GM19193 (cell line): Measurements from ENCODE around the gene NEURL2.
A peak's percentile ranks its signal among the peaks of the same experiment; 100 is the strongest.

Source experiments
- POLR2A ChIP-seq: IDR thresholded peaks from 4 replicates; pipeline ENCODE4 v1.6.1; 2011; ENCODE audit not compliant: insufficient read depth, insufficient read length; ENCODE audit errors: extremely low read depth

NEURL2 gene

DNA sequence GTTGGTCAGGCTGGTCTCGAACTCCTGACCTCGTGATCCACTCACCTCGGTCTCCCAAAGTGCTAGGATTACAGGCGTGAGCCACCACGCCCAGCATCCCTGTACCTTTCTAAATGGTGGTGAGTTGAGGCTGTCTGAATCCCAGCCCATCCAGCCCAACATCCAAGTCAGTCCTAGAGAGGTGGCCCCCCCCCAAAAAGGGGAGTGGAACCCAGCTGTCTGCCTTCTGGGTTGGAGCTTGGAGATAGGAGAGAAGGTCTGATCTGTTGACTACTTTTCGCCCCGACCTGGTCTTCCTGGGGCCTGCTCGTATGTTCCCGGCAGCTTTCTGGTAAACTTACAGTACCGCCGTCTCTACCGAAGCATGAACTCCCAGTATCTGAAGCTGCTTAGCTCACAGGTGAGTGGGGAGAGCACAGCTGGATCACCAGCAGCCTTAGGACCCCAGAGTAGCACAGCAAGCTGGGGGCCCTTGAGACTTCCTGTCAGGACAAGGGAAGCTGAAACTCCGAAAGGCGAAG is 5.7 kb upstream of the NEURL2 start:
- TF ChIP-seq POLR2A, result no peak

DNA sequence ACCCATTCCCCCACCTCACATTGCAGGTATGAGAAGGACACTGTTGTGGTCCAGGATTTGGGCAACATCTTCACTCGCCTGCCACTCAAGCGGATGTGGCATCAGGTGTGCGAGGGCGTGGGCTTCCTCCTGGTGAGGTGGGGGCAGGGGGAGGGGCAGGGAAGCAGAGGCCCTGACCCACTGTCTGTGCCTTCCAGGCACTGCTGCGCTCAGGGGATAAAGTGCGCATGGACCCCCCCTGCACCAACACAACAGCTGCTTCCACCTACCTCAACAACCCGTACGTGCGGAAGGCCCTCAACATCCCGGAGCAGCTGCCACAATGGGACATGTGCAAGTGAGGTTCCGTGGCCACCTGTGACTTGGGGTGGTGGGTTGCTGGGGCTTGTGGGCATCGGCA is 3.8 kb upstream of the NEURL2 start:
- TF ChIP-seq POLR2A, result no peak

DNA sequence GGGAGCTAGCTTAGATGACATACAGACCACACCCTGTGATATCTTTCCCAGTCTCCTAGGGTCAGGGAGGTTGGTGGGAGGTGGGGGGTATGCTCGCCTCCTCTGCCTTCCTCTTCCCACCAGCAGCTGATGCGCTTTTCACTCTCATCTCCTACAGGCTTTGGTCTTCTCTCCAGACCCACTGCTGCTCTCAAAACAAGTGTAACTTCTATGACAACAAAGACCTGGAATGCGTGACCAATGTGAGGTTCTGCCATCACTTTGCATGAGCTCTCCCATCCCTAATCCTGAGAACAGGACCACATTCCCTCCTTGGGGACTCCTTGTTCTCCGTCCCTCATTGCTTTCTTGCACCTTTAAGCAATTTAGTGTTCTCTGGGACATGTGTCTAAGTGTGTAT is 2.8 kb upstream of the NEURL2 start:
- no peak for TF ChIP-seq POLR2A

DNA sequence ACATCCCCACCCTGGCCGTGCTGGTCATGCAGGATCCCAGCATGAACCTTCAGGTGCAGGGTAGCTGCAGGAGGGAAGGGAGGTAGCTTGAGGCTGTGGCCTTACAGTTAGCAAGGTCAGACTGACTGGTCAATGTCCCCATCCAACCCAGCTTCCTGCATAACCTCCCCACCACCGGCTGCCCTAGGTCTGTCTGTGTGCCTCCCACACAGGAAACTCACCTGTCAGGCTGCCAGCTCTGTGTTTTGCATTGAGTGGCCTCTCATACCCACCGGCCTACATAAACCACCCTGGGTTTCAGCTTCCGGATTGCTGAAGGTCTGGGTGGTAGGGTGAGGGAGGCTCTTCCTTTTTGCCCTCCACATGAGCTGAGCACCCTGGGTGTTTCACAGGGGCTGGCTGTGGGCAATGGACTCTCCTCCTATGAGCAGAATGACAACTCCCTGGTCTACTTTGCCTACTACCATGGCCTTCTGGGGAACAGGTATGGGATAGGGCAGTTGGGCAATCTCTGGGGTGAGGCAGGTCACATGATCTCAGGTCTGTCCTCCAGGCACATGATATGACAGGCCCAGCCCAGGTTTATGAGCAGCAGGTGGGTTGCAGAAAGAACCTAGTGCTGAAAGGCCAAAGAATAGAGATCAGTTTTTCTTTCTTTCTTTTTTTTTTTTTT is 2.0 kb upstream of the NEURL2 start:
- TF ChIP-seq POLR2A, result no peak

DNA sequence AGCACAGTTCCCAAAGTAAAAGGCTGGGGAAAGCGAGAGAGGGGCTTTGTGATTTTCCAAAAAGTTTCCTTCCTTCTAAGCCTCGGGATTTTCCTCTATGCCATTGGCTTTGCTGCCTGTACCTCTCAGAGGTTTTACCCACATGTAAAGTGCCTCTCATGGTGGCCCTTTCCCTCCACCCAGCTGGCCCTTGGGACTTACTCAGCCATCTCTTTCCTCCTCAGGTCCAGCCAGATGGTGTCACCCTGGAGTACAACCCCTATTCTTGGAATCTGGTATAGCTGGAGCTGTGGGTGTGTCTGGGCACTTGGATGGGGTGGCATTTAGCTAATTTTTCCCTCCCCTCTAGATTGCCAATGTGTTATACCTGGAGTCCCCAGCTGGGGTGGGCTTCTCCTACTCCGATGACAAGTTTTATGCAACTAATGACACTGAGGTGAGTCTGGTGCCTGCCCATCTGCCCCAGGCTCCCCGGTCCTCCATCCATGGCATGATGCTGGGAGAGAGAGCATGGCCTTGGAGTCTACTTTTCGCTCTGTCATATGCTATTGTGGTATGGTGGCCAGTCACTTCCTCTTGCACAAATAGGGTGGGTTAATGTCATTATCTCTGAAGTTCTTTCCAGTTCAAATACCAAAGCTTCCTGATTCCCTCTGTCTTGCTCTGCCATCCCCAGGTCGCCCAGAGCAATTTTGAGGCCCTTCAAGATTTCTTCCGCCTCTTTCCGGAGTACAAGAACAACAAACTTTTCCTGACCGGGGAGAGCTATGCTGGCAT is 1.2 kb upstream of the NEURL2 start:
- TF ChIP-seq POLR2A, result no peak

DNA sequence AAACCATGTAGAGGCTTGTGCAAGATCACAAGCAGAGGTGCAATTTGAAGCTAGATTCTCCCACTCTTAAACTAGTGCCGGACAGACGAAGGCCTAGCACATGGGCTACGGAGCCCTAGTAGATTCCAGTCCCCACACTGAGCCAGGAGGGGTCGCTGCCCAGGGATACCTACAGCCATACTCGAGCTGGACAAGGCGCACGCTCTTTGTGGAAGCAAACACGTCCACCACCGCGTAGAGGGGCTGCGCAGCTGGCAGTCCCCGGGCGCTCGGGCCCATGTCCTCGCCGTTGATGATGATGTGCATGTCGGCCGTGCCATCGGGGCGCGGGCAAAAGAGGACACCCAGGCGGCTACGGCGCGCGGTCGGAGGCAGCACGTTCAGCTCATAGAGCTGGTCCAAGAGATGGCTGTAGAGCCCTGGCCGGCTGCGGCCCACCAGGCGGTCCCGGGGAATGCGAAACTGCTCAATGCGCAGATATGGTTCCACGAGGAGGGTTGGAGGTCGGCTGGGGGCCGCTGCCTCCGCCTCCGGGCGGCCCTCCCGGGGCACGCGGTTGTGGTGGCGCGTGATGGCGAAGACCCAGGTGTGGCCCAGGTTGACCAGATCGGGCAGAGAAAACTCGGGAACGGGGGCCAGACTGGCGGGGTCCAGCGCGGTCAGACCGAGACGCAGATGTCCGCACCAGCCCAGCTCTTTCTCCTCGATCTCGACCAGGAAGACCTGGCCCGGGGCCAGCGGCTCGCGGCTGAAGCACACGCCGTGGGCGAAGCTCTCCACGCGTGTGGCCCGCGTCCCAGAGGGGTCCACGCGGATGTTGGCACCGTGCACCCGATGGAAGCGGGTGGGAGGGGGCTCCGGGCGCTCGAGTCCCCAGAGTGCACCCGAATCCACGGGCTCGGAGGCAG is 677 bp downstream of the NEURL2 start:
- TF ChIP-seq POLR2A, result no peak

DNA sequence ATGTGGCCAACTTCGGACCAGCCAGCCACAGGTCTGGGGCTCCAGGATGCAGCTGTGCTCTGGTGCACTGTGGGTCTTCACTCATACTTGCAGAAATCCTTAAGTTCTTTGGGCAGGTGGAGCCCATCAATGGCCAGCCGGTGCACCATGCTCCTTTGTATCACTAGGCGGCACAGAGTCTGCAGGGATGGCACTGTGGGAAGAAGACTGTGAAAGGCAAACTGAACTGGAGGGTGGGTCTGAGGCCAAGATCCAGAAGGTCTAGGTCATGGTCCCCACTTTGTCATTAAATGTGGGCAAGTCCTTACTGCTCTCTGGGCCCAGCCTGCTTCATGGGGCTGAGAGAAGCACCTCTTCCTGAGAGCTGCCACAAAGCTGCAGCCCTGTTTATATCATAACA is 2.3 kb downstream of the NEURL2 start:
- no peak for TF ChIP-seq POLR2A

DNA sequence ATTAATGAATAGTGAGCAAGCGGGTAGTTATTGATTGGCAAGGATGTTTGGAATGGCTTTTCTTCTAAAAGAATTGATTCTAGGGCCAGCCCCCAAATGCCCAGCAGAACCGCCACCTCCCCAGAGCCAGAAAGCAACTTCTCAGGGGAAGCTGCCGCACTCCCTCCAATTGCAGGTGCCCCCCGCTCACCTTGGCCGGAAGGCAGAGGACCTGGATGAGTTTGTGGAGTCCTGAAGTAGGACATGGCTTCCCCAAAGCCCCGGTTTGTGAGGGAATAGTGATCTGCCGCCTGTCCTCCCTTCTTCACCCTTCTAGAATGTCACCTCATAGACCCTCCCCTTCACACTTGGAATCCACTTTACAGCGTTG is 3.7 kb downstream of the NEURL2 start, which contains the start of gene SPATA25:
Gene SPATA25 (minus strand): TSS at position 277 of the 370 bp plus-strand sequence. CDS start 32 bp downstream, at position 245.
- no peak for TF ChIP-seq POLR2A

DNA sequence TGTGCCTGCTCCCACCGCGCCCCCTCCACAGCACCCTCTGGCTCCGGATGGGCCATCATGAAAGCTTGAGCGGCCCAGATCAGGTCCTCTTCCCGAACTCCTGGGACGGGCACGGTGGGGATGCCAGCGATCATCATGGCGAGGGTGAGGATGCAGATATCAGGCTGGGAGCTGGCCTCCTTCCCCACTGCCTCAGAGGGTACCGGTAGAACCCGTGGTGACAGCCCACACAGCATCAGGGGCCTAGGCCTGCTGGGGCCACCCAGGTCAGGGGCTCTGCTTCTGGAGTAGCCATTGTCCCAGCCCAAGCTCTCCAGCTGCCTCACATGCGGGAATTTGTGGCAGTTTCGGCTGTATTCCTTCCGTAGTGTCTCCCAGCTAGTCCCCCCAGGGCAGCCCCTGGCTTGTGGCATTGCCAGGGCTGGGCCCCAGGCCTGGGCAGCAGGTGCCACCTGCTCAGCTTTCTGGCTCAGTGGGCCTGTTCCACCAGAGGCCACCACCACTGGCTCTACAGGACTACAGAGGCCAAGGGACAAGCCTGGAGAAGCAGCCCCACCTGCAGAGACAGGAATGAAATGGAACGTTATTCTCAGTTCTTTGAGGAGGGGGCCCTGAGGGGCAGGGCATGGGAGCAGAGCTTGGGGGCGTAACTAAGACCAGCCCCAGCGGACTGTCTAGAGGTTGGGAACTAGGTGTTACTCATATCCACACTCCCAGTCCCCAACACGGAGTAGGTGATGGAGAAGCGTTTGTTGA is 4.2 kb downstream of the NEURL2 start:
- no peak for TF ChIP-seq POLR2A

DNA sequence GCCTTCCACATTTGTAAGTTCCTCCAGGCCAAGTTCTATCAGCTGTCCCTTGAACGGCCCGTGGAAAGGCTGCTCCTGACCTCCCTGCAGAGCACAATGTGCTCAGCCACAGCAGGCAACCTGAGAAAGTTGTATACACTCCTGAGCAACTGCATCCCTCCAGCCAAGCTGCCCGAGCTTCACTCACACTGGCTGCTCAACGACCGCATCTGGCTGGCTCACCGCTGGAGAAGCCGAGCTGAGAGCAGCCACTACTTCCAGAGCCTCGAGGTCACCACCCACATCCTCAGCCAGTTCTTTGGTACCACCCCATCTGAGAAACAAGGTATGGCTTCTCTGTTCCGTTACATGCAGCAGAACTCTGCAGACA is 7.9 kb downstream of the NEURL2 start:
- no peak for TF ChIP-seq POLR2A

DNA sequence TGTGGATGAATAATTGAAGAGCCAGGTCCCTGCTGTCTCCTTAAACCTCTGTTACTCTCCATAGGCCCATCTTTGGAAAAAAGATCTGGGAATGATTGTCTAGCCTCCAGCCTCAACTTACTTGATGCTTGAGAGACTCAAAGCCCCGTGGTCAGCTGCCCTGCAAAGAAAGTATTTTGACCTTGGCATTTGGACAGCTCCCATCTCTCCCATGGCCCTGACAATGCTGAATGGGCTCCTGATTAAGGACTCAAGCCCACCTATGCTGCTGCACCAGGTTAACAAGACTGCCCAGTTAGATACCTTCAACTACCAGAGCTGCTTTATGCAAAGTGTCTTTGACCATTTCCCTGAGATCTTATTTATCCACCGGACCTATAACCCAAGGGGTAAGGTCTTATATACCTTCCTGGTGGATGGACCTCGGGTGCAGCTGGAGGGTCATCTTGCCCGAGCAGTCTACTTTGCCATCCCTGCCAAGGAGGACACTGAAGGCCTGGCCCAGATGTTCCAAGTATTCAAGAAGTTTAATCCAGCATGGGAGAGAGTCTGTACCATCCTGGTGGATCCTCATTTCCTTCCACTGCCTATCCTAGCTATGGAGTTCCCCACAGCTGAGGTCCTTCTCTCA is 8.4 kb downstream of the NEURL2 start:
- no peak for TF ChIP-seq POLR2A

DNA sequence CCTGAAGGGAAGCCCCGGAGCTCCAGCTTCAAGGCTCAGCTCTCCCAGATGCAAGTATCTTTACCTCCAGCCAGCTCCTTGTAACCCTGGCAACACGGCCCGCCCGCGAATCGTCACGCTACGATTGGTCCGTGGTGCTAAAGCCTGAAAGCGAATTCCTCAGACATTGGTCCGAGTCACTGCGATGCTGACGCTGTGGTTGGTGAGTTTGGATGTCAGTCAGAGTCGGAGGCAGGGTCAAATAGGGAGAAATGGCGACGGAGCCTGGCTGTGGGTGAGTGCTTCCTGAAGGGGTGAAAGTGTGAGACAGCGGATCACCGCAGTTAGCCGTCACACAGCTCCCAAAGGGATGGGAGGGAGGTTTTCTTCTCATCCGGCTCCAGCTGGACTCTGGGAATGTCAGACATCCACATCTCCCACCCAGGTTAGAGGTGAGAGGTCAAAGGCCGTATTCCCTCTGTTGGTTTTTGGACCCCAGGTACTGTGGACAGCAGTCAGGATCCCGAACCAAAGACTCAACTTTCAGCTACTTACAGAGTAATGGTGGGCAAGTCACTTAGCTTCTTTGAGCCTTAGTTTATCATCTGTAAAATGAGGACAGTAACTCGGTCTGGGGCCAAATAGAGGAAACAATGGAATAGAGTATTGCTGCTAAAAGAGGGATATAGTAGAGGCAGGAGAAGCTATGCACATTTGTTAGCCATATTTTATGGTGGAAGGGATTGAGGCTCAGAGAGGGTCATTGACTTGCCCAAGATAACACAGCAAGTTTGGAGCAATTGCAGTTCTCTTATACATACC is 9.8 kb downstream of the NEURL2 start, which contains the start of gene ZSWIM1:
Gene ZSWIM1 (plus strand): TSS at position 240 of the 801 bp plus-strand sequence. CDS start 1,366 bp downstream, outside the sequence.
- peak; percentile 92 for TF ChIP-seq POLR2A
